Transverse colon (tissue), 4 donors: ENCODE results near the gene ST6GALNAC6.

ENCODE experiments used
- CTCF ChIP-seq, 5 experiments: fragments of 200-600 bp in 3 of 5; fragments of 450-650 bp in 2 of 5; sonication (generic) in 3 of 5; IDR thresholded peaks; 1 replicate in 2 of 5; 2 replicates in 3 of 5; pipeline ENCODE4 v1.5.1; 2016 to 2017; ENCODE audit warnings: antibody characterized with exemption in 5 of 5, inconsistent platforms in 3 of 5, mild to moderate bottlenecking in 2 of 5, moderate library complexity in 1 of 5
- EP300 ChIP-seq: sonication (generic); formaldehyde crosslinking; IDR thresholded peaks from one replicate; pipeline ENCODE4 v1.6.1; 2017; ENCODE audit warnings: antibody characterized with exemption, low read depth
- POLR2AphosphoS5 ChIP-seq, 3 donors: sonication (generic); formaldehyde crosslinking; IDR thresholded peaks; one replicate each; pipeline ENCODE4 v1.6.1; 2016; ENCODE audit warnings: antibody characterized with exemption in 3 of 3

- TF ChIP-seq CTCF (IDR thresholded peaks at IDR 0.05) (no peak), EP300 (no peak), POLR2AphosphoS5 (IDR thresholded peaks at IDR 0.05) (peak; percentile 38 to 54 (median 46))
Observed at GRCh38 chr9:127838375-127839078, 60.9 kb downstream of the ST6GALNAC6 start.
